MCF 10A (cell line): ENCODE measurements around the gene TOP1. TPM values are rescaled to one million over a fixed set of nuclear protein-coding genes. Genes with fewer than 3 reads are reported as not detected.
A peak's percentile ranks its signal among the peaks of the same experiment; 100 is the strongest.

Experiments used
- BruUV-seq: library from RNA; stranded (reverse); fragments of 400-500 nt; replicated peaks from 2 replicates; lab custom pipeline; 2021; lab: Mats Ljungman, UMichigan
- CTCF ChIA-PET: fragments of 300-600 bp; sonication (Branson Sonifier 250); formaldehyde crosslinking; extraction: SDS; loops from one replicate; lab custom pipeline; 2021; ENCODE audit warnings: antibody characterized with exemption, inconsistent platforms; lab: Yijun Ruan, JAX
- POLR2A ChIA-PET: fragments of 300-600, 350-650 bp; sonication (Branson Sonifier 250); formaldehyde crosslinking; extraction: SDS; loops from one replicate; lab custom pipeline; 2020; ENCODE audit warnings: antibody characterized with exemption, inconsistent platforms; lab: Yijun Ruan, JAX
- DNase-seq: peaks from one replicate; pipeline ENCODE4 v3.0.0-alpha.2; 2018; ENCODE audit not compliant: unreplicated experiment
- H3K27ac Mint-ChIP-seq: one replicate; pipeline ENCODE4 v1.8.0; 2022; ENCODE audit warnings: mild to moderate bottlenecking, low read depth, mixed read lengths; ENCODE audit not compliant: unreplicated experiment
- H3K27me3 Mint-ChIP-seq: one replicate; pipeline ENCODE4 v1.8.0; 2022; ENCODE audit warnings: mixed read lengths; ENCODE audit not compliant: insufficient read depth, unreplicated experiment
- H3K36me3 Mint-ChIP-seq: one replicate; pipeline ENCODE4 v1.8.0; 2022; ENCODE audit warnings: mild to moderate bottlenecking, moderate library complexity, mixed read lengths; ENCODE audit not compliant: insufficient read depth, unreplicated experiment
- H3K4me1 Mint-ChIP-seq: one replicate; pipeline ENCODE4 v1.8.0; 2022; ENCODE audit warnings: mixed read lengths; ENCODE audit not compliant: insufficient read depth, unreplicated experiment
- H3K4me3 Mint-ChIP-seq: one replicate; pipeline ENCODE4 v1.8.0; 2022; ENCODE audit warnings: mild to moderate bottlenecking, moderate library complexity, mixed read lengths; ENCODE audit not compliant: unreplicated experiment
- H3K9me3 Mint-ChIP-seq: one replicate; pipeline ENCODE4 v1.8.0; 2022; ENCODE audit warnings: mixed read lengths; ENCODE audit not compliant: unreplicated experiment
- CTCF ChIP-seq: fragments of 200-600 bp; IDR thresholded peaks from one replicate; pipeline ENCODE4 v1.8.0; 2022; ENCODE audit warnings: antibody characterized with exemption, mild to moderate bottlenecking; ENCODE audit not compliant: unreplicated experiment
- intact Hi-C: fragments of 100-400 bp; cut with micrococcal nuclease; formaldehyde crosslinking; loops from 2 replicates; pipeline ENCODE4 v1.14.1; 2022
- total RNA-seq: library from RNA; stranded (reverse); gene quantifications from 2 replicates; pipeline ENCODE4 v1.2.3, GENCODE V29; 2022

TOP1 gene
- total RNA-seq, 1 experiment from 2014 or later = 174 TPM

GRCh38 chr20:41027872-41028358, 707 bp upstream of the TOP1 start:
- no peaks in the 10 kb centered on the region for H3K27me3 Mint-ChIP-seq
- POLR2A ChIA-PET = interaction anchor here (0.6 to 9.8 kb wide), 13 partner anchors 10 to 429 kb away, joined by 3 to 313 read pairs (median 4); no protein-coding TSS in a partner anchor
- intact Hi-C loops = no loop called here
- TSS peak; percentile 91 for BruUV-seq
- no peaks in the 10 kb centered on the region for H3K9me3 Mint-ChIP-seq
- no peak for DNase-seq
- TF ChIP-seq CTCF = no peak
- peaks cover 41% of the 10 kb centered on the region for H3K4me1 Mint-ChIP-seq
- CTCF ChIA-PET = interaction anchor here (0.6 to 1.5 kb wide), 6 partner anchors 25 to 68 kb away, joined by 3 to 4 read pairs (median 3); no protein-coding TSS in a partner anchor
- H3K27ac Mint-ChIP-seq = peak overlapping the region; percentile 100
- peaks cover 23% of the 10 kb centered on the region for H3K36me3 Mint-ChIP-seq
- peak overlapping the region; percentile 94 for H3K4me3 Mint-ChIP-seq

- CTCF ChIA-PET = interaction anchor here (0.6 to 4.2 kb wide), 12 partner anchors 13 to 308 kb away, joined by 3 to 37 read pairs (median 3); no protein-coding TSS in a partner anchor
- peak; percentile 30 for DNase-seq
- POLR2A ChIA-PET = interaction anchor here (0.7 to 9.8 kb wide), 14 partner anchors 10 to 66 kb away, joined by 3 to 313 read pairs (median 7); no protein-coding TSS in a partner anchor
- H3K4me1 Mint-ChIP-seq = peaks cover 49% of the 10 kb centered on the region
- intact Hi-C loops = no loop called here
- no peaks in the 10 kb centered on the region for H3K27me3 Mint-ChIP-seq
- H3K27ac Mint-ChIP-seq = peak overlapping the region; percentile 100
- H3K36me3 Mint-ChIP-seq = peaks cover 26% of the 10 kb centered on the region
- H3K4me3 Mint-ChIP-seq = peak overlapping the region; percentile 94
- BruUV-seq = no TSS peak
- TF ChIP-seq CTCF = no peak
- H3K9me3 Mint-ChIP-seq = no peaks in the 10 kb centered on the region
Observed at GRCh38 chr20:41029150-41029901, 704 bp downstream of the TOP1 start.

- POLR2A ChIA-PET = interaction anchor here (0.7 to 9.8 kb wide), 14 partner anchors 11 to 65 kb away, joined by 3 to 313 read pairs (median 8); no protein-coding TSS in a partner anchor
- Mint-ChIP-seq H3K9me3 (no peaks in the 10 kb centered on the region), H3K36me3 (peaks cover 26% of the 10 kb centered on the region), H3K4me1 (peaks cover 55% of the 10 kb centered on the region), H3K27ac (peak overlapping the region; percentile 100), H3K4me3 (peak overlapping the region; percentile 94), H3K27me3 (no peaks in the 10 kb centered on the region)
- TSS peak; percentile 44 for BruUV-seq
- intact Hi-C loops = loop anchor here (1.0 to 5.0 kb wide), 4 partner anchors 27 to 61 kb away; no protein-coding TSS in a partner anchor
- TF ChIP-seq CTCF = no peak
- no peak for DNase-seq
- CTCF ChIA-PET = interaction anchor here (0.6 to 4.2 kb wide), 10 partner anchors 11 to 65 kb away, joined by 3 to 37 read pairs (median 4); no protein-coding TSS in a partner anchor
Observed at GRCh38 chr20:41030061-41030460, 1.4 kb downstream of the TOP1 start.
